Eye (tissue), 1 donor: ENCODE measurements around the gene SKAP2.
"Not testable (repeated sequence)": the region's sequence is repeated elsewhere in the genome, so short reads cannot be mapped to it uniquely, and the experiment has no call there.

ENCODE experiments used
- DNase-seq: peaks from one replicate; pipeline ENCODE4 v3.0.0-alpha.2; 2015

The SKAP2 gene

DNA sequence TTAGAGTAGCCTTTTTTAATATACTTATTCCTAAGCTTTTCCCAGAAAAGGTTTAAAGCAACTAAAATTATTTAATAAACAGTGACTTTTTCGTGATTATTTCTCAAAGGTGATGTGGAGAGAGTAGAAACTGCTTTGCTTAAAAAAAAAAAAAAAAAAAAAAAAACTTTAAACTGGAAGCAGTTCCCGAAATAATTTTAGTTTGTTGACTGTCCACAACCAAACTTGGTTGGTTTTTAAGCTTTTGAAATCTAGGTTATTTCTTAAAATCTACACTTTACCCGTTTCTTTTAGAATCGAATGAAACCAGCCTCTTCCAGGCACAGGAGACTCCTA lies 7.3 kb downstream of the SKAP2 start:
- no peak for DNase-seq

DNA sequence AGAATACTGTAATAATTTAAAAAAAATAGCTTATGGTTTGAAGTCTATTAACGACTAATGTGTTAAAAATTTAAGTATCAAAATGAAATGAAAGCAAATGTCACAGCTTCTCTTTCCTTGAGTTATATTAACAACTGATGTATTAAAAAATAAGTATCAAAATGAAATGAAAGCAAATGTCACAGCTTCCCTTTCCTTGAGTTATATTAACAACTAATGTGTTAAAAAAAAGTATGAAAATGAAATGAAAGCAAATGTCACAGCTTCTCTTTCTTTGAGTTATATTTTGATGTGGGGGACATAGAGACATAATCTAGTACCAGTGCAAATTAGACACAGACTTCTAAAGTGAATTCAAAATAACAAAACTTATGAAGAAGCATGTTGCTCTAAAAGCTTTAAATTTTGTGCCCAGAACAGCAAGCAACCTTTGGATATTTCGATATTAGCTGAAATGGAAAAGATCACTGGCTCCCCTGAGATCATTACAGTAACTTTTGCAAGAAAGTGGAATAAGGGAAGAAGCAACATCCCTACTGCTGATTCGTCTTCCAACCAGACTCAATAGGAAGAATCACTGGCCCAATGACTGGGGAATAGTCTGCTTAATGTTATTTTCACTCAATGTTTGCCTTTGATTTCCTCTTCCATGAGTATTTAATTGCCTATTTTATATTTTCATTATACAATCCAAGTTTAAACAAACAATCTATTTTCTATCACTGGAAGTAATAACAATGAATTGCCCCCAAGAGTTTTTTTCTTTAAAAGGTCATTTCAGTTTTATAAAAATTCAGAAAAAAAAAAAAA lies 8.0 kb downstream of the SKAP2 start:
- DNase-seq, result peak; percentile 38

DNA sequence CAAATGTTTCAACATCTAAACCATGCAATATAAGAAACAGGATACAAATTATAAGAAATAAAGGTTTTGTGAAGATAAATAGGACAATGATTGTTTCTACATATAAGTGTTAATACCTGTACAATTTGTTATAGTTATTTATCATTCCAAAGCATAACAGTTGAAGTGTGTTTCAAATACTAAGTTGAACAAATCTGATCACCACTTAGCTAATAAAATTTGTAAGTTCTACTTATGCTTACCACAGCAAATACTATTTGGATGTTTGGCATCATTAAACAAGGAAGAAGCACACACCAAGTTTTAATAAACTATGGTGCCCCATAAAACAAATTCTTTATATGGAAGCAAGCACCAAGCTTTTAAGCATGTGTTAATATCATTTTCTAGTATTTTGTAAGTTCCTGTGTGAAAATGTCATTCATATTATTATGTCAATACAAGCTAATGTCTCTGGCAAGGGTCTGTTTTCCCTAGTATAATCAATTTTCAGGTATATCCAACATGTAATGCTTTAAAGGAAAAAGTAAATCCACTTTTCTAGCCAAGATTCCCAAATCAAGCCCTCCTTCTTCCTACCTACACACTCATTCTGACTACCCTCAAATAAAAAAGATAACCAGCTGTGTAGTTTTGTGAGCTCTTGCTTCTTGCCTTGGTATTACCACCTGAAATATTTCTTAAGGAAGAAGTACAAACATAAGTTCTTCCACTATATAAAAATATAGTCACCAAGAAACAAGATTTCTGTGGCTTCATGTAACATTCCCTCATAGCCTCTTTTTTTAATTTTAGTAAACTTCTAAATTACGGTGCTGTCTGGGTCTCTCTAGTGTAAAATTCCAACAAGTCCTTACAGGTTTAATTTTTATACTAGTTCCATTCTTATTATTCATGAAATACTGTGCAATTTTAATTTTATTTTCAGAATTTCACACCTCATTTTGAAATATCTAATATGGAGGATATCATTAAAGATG lies 9.2 kb downstream of the SKAP2 start:
- DNase-seq, result peak; percentile 31

- peak; percentile 85 for DNase-seq
These were observed 10.5 kb downstream of the SKAP2 start for GRCh38 chr7:26853788-26854393.

DNA sequence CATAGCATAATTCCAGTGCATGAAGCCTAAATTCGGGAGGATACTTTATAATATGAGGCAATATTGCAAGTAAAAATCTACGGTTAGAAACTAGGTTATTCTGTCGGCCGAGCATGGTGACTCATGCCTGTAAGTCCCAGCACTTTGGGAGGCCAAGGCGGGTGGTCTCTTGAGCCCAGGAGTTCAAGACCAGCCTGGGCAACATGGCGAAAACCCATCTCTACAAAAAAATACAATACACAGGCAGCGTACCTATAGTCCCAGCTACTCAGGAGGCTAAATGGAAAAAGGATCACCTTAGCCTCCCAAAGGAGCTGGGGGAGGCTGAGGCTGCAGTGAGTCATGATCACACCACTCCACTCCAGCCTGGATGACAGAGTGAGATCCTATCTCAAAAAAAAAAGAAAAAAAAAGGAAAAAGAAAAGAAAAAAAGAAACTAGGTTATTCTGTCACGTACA lies 14.2 kb downstream of the SKAP2 start:
- DNase-seq, result no peak

GRCh38 chr7:26843705-26844104 lies 20.7 kb downstream of the SKAP2 start:
- no peak for DNase-seq

DNA sequence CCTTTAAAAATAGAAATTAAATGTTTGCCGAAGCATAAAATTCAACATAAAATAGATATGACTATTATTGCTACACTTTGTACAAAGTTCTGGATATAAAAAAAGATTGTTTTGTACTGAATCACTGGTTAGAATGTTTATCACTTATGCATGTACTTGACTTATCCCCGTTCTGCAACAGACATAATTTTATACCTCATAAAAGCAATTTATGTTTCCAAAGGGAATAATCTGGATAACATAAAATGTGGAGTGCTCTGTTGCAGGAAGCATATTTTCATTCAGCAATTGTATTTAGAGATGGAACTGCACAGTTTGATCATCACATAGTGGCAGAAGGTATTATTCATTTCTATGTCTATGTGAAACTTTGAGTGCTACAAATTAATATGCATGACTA lies 21.5 kb downstream of the SKAP2 start:
- DNase-seq, result no peak

- no peak for DNase-seq
These were observed 23.2 kb downstream of the SKAP2 start for GRCh38 chr7:26841003-26841739.

DNA sequence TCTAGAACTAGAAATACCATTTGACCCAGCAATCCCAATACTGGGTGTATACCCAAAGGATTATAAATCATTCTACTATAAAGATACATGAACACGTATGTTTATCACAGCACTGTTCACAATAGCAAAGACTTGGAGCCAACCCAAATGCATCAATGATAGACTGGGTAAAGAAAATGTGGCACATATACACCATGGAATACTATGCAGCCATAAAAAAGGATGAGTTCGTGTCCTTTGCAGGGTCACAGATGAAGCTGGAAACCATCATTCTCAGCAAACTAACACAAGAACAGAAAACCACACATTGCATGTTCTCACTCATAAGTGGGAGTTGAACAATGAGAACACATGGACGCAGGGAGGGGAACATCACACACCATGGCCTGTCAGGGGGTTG lies 27.6 kb downstream of the SKAP2 start:
- DNase-seq, result not testable (repeated sequence)

- peak; percentile 47 for DNase-seq
These were observed 49.0 kb downstream of the SKAP2 start for GRCh38 chr7:26815426-26815825.

GRCh38 chr7:26813432-26813831 lies 51.0 kb downstream of the SKAP2 start:
- peak; percentile 72 for DNase-seq

- no peak for DNase-seq
These were observed 69.8 kb downstream of the SKAP2 start for GRCh38 chr7:26794541-26794940.

DNA sequence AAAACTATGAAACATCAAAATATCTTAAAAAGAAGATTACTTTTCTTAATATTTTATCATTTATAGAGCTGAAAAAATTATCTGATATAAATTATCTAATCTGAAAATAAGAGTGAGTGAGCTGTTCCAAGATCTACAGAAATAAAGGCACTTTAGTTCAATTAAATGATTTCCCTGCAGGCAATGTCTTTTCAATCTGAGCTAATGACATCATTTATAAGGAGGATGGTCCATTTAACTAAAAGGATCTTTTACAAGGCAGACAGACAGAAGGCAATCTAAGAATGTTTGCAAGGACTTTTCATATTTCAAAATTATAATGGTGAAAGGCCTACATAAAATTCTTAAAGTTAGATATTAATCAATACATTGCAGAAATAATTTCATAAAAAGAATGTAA lies 71.8 kb downstream of the SKAP2 start:
- DNase-seq, result peak; percentile 28

DNA sequence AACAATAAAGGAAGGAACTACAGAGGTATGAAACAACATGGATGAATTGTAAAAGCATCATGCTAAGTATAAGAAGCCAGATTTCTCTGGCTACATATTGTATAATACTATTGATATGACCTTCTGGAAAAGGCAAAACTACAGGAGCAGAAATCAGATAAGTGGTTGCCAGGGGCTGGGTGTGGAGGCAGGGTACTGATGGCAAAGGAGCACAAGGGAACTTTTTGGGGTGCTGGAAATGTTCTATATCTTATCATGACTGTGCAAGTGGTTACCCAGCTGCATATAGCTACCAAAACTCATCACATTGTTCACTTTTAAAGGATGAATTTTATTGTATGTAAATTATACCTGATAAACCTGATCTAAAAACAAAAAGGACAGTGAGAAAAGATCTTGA lies 72.4 kb downstream of the SKAP2 start:
- DNase-seq, result no peak

- no peak for DNase-seq
These were observed 74.8 kb downstream of the SKAP2 start for GRCh38 chr7:26789481-26790184.

DNA sequence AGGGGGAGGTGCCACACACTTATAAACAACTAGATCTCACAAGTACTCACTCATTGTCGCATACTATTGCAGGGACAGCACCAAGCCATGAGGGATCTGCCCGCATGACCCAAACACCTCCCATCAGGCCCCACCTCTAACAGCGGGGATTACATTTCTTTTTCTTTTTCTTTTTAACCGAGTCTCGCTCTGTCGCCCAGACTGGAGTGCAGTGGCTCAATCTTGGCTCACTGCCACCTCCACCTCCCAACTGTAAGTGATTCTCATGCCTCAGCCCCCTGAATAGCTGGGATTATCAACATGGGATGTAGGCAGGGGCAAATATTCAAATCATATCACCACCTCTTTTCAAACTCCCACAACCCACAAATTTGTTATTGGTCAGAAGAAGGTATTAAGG lies 76.7 kb downstream of the SKAP2 start:
- peak; percentile 21 for DNase-seq

DNA sequence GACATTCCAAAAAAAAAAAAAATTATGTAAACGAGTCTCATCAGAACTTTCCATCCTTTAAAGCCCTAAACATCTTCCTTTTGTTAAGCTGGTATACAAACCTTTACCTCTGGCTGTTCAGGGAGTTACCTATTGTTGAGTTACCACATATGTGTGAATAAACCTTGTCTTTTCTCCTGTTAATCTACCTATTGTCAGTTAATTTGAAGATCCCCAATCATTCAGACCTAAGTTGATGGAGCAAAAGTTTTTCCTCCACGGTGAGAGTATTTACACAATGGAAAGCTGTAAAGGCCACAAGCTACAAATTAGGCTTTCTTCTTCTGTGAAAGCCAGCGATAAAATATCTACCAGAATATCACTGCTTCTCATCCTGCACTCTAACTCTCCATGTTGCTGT lies 80.3 kb downstream of the SKAP2 start:
- DNase-seq, result no peak

GRCh38 chr7:26782501-26782900 lies 81.9 kb downstream of the SKAP2 start:
- DNase-seq, result no peak

- DNase-seq, result no peak
These were observed 84.3 kb downstream of the SKAP2 start for GRCh38 chr7:26779978-26780595.

DNA sequence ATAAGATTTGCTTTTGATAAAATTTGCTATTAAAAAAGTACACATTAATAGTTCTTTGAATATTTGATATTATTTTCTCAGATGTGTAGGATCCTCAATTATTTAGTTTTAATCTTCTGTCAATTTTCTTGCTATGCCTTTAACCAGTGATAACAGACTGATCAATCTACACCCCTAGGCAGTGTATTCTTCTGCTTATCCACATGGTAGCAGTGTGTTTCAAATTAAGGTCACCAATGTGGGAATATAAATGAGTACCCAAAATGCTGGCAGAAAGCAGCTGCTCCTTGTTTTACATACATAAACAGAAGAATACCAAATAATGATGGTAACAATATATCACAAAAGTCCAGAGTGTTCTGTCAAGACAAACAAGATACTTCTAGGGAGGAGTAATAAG lies 87.0 kb downstream of the SKAP2 start:
- DNase-seq, result no peak

GRCh38 chr7:26760501-26760900 lies 103.9 kb downstream of the SKAP2 start:
- no peak for DNase-seq

DNA sequence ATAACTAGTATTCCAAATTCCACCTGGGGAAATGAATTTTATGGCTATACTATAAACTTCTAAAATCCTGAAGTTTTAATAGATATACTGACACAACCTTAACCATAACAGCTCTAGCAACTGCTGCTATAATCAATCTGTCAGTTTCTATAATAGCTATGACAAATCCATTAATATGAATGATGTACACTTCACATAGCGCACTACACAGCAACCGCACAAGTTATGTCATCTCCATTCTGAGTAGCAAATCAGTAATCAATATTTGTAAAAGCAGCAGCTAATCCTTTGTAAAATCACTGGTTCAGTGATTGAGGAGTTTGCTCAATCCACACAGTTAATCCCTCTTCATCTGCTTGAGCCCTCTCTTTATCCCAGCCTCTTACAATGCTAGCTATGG lies 105.3 kb downstream of the SKAP2 start:
- no peak for DNase-seq
